Transverse colon (tissue), 4 donors: ENCODE results near the gene BRINP2.

Experiments used
- POLR2A ChIP-seq: fragments of 450-650 bp; IDR thresholded peaks from one replicate; pipeline ENCODE4 v1.6.1; 2016; ENCODE audit warnings: antibody characterized with exemption, mild to moderate bottlenecking, moderate library complexity
- POLR2AphosphoS5 ChIP-seq, 3 donors: sonication (generic); formaldehyde crosslinking; IDR thresholded peaks; one replicate each; pipeline ENCODE4 v1.6.1; 2016; ENCODE audit warnings: antibody characterized with exemption in 3 of 3
- TF ChIP-seq, protein P1 (sequence below), 5 experiments: fragments of 200-600 bp in 3 of 5; fragments of 450-650 bp in 2 of 5; sonication (generic) in 3 of 5; IDR thresholded peaks; 1 replicate in 2 of 5; 2 replicates in 3 of 5; pipeline ENCODE4 v1.5.1; 2016 to 2017; ENCODE audit warnings: antibody characterized with exemption in 5 of 5, inconsistent platforms in 3 of 5, mild to moderate bottlenecking in 2 of 5, moderate library complexity in 1 of 5

DNA sequence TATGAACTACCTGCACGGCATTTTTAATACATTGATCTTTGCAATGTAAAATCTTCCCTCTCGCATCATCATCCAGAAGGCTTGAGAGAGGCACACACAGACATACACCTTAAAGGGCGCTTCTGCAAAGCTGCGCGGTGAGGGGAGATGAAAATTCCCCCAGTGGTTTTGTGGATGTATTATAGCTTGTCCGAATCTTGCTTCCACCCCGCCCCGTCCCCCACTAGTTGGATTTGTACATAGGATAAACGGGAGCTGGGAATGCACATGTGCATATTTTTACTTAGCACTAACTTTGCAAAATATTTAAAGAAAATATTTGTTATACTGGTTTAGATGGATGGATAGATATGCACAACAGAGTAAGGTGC is 5.7 kb upstream of the BRINP2 start:
- TF ChIP-seq, protein P1, sequence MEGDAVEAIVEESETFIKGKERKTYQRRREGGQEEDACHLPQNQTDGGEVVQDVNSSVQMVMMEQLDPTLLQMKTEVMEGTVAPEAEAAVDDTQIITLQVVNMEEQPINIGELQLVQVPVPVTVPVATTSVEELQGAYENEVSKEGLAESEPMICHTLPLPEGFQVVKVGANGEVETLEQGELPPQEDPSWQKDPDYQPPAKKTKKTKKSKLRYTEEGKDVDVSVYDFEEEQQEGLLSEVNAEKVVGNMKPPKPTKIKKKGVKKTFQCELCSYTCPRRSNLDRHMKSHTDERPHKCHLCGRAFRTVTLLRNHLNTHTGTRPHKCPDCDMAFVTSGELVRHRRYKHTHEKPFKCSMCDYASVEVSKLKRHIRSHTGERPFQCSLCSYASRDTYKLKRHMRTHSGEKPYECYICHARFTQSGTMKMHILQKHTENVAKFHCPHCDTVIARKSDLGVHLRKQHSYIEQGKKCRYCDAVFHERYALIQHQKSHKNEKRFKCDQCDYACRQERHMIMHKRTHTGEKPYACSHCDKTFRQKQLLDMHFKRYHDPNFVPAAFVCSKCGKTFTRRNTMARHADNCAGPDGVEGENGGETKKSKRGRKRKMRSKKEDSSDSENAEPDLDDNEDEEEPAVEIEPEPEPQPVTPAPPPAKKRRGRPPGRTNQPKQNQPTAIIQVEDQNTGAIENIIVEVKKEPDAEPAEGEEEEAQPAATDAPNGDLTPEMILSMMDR (IDR thresholded peaks at IDR 0.05) = no peak
- TF ChIP-seq POLR2AphosphoS5 (IDR thresholded peaks at IDR 0.05) = no peak
- no peak for TF ChIP-seq POLR2A
